ENCODE data around the gene TTC29.
"Not testable (repeated sequence)": the region's sequence is repeated elsewhere in the genome, so short reads cannot be mapped to it uniquely, and the experiment has no call there.

- TF ChIP-seq POLR2A (IDR thresholded peaks at IDR 0.05): not testable (repeated sequence)
- TF ChIP-seq, protein P1, sequence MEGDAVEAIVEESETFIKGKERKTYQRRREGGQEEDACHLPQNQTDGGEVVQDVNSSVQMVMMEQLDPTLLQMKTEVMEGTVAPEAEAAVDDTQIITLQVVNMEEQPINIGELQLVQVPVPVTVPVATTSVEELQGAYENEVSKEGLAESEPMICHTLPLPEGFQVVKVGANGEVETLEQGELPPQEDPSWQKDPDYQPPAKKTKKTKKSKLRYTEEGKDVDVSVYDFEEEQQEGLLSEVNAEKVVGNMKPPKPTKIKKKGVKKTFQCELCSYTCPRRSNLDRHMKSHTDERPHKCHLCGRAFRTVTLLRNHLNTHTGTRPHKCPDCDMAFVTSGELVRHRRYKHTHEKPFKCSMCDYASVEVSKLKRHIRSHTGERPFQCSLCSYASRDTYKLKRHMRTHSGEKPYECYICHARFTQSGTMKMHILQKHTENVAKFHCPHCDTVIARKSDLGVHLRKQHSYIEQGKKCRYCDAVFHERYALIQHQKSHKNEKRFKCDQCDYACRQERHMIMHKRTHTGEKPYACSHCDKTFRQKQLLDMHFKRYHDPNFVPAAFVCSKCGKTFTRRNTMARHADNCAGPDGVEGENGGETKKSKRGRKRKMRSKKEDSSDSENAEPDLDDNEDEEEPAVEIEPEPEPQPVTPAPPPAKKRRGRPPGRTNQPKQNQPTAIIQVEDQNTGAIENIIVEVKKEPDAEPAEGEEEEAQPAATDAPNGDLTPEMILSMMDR (IDR thresholded peaks at IDR 0.05): not testable (repeated sequence)
Measured at GRCh38 chr4:146822980-146823379, 122.7 kb downstream of the TTC29 start.

Data from thyroid gland (tissue), 4 donors.